ENCODE data around the gene SPNS2.
A peak's percentile ranks its signal among the peaks of the same experiment; 100 is the strongest.

The SPNS2 gene

GRCh38 chr17:4550534-4551039, 51.9 kb downstream of the SPNS2 start:
- DNase-seq (ENCODE audit: low read depth), result no peak

- DNase-seq (ENCODE audit: low read depth), result no peak
These were observed 52.5 kb downstream of the SPNS2 start for GRCh38 chr17:4551141-4551540.

- DNase-seq (ENCODE audit: low read depth), result no peak
These were observed 53.3 kb downstream of the SPNS2 start for GRCh38 chr17:4551796-4552525.

- DNase-seq (ENCODE audit: low read depth), result no peak
These were observed 55.0 kb downstream of the SPNS2 start for GRCh38 chr17:4553669-4554068.

- DNase-seq (ENCODE audit: low read depth), result no peak
These were observed 55.8 kb downstream of the SPNS2 start for GRCh38 chr17:4554441-4554996.

GRCh38 chr17:4554997-4555799, 56.5 kb downstream of the SPNS2 start, which contains the start of gene MYBBP1A:
TSS of gene MYBBP1A (minus strand) at chr17:4555384. CDS start at chr17:4555324, 60 bp downstream.
- peak; percentile 97 for DNase-seq (ENCODE audit: low read depth)

- DNase-seq (ENCODE audit: low read depth), result no peak
These were observed 57.4 kb downstream of the SPNS2 start for GRCh38 chr17:4555873-4556759.

- DNase-seq (ENCODE audit: low read depth), result no peak
These were observed 58.3 kb downstream of the SPNS2 start for GRCh38 chr17:4556996-4557395.

- DNase-seq (ENCODE audit: low read depth), result no peak
These were observed 59.1 kb downstream of the SPNS2 start for GRCh38 chr17:4557626-4558346.

- DNase-seq (ENCODE audit: low read depth), result no peak
These were observed 59.8 kb downstream of the SPNS2 start for GRCh38 chr17:4558347-4558971.

GRCh38 chr17:4559139-4559791, 60.6 kb downstream of the SPNS2 start:
- DNase-seq (ENCODE audit: low read depth), result no peak

- DNase-seq (ENCODE audit: low read depth), result no peak
These were observed 61.3 kb downstream of the SPNS2 start for GRCh38 chr17:4559966-4560365.

- no peak for DNase-seq (ENCODE audit: low read depth)
These were observed 61.7 kb downstream of the SPNS2 start, which contains the start of gene GGT6 for GRCh38 chr17:4560421-4560820. TSS of gene GGT6 (minus strand) at chr17:4560577. CDS start at chr17:4560521, 56 bp downstream.

GRCh38 chr17:4560837-4561256, 62.2 kb downstream of the SPNS2 start:
- no peak for DNase-seq (ENCODE audit: low read depth)

- DNase-seq (ENCODE audit: low read depth), result no peak
These were observed 63.6 kb downstream of the SPNS2 start for GRCh38 chr17:4562015-4562969.

- DNase-seq (ENCODE audit: low read depth), result peak; percentile 47
These were observed 66.8 kb downstream of the SPNS2 start for GRCh38 chr17:4565209-4566141.

- DNase-seq (ENCODE audit: low read depth), result no peak
These were observed 68.1 kb downstream of the SPNS2 start for GRCh38 chr17:4566785-4567184.

GRCh38 chr17:4569591-4569990, 70.9 kb downstream of the SPNS2 start:
- DNase-seq (ENCODE audit: low read depth), result no peak

Measured in activated T-cell treated with anti-CD3 and anti-CD28 coated beads for 24 hours (primary cell).